HG02938 (cell line): ENCODE data around the gene IFI44L.

ENCODE experiments used
- ATAC-seq: cut with Tn5 transposase; IDR thresholded peaks from one replicate; pipeline ENCODE4 v1.9.1; 2021; ENCODE audit warnings: mild to moderate bottlenecking, moderate library complexity; ENCODE audit not compliant: unreplicated experiment

IFI44L gene

DNA sequence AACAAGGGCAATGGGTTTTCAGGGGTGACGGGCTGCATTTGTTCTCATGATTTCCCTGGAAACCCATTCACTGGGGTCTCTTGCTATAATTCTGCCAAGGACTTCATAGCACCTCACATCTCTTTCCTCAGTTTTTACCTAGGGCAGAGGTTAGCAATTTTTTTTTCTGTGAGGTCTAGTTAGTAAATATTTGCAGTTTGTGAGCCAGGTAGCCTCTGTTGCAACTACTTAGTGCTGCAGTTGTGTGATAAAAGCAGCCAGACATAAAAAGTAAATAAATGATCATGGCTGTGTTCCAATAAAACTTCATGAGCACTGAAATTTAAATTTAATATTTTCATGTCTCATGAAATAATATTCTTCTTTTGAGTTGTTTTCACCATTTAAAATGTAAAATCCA is 67.1 kb downstream of the IFI44L start:
- ATAC-seq: no peak

DNA sequence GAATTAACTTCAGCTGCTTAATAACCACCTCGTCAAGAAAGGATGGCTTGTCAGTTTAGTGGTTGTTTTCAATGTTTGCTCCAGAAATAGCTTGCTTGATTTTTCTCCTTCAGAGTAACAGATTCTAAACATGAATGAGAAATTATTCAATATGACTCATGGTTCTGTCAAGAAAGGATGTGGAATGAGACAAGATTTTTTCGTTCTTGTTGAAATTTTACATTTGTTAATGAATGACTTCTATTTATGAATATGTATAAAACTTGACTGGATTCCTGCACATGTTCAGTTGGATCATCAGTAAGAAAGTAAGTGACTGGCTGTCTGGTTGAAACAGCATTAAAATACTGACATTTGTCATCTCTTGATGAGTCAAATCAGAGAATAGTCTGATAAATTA is 67.7 kb downstream of the IFI44L start:
- no peak for ATAC-seq

DNA sequence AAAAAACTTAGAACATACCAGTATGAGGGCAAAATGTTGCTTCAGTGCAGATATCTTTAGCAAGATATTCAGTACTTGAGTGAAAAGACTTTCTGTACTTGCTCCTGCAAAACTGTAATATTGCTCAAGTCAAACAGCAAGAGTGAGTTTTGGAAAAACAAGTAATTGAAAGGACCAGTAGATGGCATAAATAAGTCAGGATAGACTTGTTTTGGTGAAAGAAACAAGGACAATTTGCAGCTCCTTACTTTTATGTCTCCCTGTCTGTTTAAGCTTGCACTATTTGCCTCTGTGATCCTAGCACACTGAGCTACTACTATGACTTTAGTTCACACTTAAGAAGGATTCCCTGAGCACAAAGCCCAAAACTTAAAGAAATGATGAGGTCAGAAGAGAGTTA is 68.4 kb downstream of the IFI44L start:
- ATAC-seq: no peak

DNA sequence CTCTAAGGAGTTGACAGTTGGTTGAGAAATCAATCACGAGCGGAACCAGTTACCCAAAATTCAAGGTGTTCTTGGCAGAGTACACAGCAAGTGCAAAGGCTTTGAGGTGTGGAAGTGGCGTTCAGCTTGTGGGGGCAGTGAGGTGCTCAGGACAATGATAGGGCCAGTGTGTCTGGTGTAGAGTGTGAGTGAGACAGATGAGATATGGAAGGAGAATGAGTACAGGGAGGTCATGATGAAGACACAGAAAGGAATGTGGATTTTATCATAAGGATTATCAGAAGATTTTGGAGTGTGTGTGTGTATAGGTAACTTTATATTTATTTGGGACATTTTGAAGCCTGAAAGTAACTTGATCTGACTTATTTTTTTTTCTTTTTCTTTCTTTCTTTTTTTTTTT is 70.3 kb downstream of the IFI44L start:
- no peak for ATAC-seq

DNA sequence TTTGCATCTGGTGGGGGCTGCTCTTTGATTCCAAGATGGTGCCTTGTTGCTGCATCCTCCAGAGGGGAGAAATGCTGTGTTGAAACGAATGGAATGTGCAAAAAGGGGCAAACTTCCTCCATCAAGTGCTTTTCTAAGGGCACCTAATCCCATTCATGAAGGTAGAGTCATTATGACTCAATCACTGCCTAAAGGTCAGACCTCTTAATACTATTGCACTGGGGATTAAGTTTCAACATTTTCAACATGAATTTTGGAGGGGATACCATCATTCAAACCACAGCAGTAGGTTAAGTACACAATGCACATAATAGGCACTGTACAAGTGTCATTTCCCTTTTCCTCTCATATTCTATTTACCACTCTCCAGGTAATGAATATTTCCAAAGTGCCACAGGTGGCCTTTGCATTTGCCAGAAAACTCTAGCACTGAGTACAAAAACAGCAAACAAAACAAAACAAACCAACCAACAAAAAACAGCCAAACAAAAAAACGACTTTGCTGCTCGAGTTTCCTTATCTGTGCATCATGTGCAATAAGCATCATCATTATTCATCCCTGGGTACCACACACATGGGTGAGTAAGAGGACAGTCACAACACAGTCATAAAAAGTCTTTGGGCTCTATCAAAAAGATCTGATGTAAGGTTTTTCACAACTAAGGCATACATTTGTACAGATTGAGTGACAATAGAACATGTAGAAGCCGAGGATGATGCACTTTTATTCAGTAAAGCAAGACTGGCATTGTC is 71.9 kb downstream of the IFI44L start:
- ATAC-seq: no peak
